ENCODE measurements around the gene NLRC5.

Gene NLRC5, protein sequence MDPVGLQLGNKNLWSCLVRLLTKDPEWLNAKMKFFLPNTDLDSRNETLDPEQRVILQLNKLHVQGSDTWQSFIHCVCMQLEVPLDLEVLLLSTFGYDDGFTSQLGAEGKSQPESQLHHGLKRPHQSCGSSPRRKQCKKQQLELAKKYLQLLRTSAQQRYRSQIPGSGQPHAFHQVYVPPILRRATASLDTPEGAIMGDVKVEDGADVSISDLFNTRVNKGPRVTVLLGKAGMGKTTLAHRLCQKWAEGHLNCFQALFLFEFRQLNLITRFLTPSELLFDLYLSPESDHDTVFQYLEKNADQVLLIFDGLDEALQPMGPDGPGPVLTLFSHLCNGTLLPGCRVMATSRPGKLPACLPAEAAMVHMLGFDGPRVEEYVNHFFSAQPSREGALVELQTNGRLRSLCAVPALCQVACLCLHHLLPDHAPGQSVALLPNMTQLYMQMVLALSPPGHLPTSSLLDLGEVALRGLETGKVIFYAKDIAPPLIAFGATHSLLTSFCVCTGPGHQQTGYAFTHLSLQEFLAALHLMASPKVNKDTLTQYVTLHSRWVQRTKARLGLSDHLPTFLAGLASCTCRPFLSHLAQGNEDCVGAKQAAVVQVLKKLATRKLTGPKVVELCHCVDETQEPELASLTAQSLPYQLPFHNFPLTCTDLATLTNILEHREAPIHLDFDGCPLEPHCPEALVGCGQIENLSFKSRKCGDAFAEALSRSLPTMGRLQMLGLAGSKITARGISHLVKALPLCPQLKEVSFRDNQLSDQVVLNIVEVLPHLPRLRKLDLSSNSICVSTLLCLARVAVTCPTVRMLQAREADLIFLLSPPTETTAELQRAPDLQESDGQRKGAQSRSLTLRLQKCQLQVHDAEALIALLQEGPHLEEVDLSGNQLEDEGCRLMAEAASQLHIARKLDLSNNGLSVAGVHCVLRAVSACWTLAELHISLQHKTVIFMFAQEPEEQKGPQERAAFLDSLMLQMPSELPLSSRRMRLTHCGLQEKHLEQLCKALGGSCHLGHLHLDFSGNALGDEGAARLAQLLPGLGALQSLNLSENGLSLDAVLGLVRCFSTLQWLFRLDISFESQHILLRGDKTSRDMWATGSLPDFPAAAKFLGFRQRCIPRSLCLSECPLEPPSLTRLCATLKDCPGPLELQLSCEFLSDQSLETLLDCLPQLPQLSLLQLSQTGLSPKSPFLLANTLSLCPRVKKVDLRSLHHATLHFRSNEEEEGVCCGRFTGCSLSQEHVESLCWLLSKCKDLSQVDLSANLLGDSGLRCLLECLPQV (N-terminal part only)

DNA sequence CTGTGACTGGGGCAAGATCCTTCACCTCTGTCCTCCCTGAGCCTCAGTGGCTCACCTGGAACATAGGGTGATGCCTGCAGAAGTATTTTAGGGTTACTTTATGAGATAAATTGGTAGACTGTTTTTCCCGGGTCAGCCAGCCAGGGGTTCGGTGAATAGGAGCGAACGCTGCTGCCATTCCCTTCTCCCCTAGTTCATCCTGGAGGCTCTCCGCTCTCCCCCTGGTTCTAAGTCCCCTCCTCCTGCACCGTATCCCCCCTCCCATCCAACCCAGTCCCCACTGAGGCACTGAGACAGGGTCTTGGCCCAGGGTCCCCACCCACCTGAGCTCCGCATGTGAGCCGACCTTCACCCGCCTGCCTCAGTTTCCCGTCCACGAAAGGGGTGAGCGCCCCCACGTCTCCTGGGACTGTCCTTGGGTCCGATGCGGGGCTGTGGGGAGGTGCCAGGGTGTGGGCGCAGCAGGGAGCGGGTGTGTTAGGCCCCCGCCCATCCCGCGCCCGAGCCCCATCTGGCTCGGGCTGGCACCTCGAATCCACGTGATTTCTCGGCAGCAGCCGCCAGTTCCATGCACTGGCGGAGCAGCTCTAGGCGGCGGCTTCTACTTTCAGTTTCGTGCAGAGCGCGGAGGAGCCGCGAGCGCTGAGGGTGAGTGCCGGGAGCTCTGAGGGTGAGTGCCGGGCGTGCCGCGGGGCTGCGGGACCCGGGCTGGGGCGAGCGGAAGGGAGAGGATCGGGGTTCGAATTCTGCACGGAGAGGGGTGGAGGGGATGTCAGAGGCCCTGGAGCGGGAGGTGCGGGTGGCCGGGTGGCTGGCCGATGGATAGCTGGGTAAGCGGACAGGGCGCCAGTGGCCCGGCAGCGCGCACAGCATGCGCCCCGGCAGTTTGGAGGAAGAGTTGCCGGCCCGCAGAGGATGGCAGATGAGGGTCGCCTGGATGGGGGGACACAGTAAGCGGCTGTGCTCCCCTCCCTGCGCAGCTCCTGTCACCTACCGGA, at the start of gene NLRC5:
Gene NLRC5, plus strand, starts transcription at position 610 of the 998 bp plus-strand sequence. CDS start 31,156 bp downstream, outside the sequence.
- DNase-seq (ENCODE audit: low read depth) = peak; percentile 59

DNA sequence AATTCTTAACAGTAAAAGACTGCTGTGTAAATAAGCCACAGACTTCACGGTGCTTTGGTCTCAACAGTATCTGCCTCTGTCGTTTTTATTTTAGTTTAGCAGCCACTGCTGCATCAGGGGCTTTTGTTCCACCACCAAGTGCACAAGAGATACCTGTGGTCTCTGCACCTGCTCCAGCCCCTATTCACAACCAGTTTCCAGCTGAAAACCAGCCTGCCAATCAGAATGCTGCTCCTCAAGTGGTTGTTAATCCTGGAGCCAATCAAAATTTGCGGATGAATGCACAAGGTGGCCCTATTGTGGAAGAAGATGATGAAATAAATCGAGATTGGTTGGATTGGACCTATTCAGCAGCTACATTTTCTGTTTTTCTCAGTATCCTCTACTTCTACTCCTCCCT, 49.6 kb upstream of the NLRC5 start:
- no peak for DNase-seq (ENCODE audit: low read depth)

DNA sequence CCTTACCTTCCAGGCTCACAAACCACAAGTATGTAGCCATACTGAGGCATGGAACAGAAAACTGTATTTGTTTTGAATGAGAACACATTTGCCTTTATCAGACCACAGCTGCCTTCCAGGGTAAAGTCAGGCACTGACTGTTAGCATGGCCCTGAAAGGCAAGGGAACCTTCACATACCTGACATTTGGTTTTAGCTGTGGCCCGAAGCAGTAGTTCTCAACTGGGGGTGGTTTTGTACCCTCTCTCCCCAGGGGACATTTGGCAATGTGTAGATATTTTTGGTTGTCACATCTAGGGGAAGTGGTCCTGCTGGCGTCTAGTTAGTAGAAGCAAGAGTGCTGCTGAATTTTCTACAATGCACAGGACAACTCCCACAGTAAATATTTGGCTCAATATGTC, 48.3 kb upstream of the NLRC5 start:
- DNase-seq (ENCODE audit: low read depth) = no peak

DNA sequence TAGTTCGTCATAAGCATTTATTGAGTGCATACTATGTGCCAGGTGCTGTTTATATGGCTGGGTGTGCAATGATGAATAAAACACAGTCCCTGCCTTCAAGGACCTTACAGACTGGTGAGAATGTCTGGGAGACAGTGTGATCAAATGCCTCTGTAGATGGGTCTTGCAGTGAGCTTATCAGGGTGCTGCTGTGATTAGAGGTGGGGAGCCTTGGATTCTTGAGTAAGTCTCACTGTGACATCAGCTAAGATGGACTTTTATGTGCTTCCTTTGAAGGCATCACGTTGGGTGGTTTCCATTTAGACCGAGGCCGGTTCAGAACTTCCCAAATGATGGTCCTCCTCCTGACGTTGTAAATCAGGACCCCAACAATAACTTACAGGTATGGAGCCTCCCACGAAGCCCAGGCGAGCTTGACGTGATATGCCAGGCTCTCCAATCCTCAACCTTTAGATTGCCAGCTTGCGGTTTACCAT, 47.5 kb upstream of the NLRC5 start:
- no peak for DNase-seq (ENCODE audit: low read depth)

DNA sequence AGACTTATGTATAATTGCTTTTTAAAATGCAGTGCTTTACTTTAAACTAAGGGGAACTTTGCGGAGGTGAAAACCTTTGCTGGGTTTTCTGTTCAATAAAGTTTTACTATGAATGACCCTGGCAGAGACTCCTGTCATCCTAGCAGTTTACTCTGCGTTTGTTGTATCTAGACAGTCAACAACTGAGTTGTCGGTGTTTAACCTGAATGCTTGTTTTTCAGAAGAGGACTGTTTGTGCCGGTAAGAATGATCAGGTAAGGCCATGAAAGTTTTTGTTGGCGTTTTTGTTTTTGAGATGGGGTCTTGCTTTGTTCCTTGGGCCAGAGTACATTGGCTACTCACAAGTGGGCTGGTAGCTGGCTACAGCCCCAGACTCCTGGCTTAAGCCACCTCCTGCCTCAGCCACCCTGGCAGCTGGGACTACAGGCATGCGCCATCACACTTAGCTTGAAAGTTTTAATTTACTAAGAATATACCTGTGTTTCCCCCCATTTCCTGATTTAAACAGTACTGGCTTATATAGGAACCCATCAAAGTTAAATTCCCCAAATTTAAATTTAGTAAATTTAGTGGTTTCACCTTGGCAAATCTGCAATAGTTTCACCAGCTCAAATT, 45.5 kb upstream of the NLRC5 start:
- no peak for DNase-seq (ENCODE audit: low read depth)

DNA sequence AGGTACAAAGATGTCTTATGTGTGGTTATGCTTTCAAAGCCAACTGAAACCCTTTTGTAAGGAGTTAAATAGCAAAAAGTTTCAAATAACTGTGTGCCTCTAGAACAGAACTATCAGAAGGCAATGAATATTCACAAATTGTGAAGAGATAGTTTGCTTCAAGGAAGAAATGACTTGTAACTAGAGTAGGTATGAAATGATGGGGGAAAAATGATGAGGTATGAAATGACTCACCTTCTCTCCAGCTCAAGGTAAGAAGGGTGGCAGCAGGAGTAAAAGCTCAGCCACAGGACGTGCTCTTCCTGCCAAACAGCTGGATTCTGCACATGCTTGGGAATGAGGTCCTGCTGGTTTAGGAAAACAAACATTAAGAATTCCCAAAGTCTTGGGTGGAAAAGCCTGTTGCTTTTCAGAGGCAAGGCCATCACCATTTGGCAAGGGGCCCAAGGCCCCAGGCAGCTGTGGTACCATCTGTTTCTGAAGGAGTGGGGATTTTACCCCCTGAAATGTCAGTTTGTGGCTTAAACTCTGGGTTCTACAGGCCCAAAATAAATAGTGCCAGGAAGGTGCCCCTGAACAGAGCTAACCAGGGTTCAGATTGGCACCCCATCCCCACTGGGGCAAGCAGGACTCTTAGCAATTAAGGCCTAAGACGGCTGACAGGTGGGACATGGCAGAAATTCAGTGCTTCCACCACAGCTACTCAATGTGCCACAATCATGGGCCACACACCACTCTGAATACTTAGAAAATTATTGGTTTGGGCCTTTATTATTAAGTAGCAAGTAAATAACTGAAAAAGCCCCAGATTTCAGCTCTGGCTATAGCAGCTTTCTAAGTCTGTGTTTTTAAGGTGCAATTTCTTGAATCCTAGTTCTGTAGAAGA, 44.2 kb upstream of the NLRC5 start:
- DNase-seq (ENCODE audit: low read depth) = no peak

DNA sequence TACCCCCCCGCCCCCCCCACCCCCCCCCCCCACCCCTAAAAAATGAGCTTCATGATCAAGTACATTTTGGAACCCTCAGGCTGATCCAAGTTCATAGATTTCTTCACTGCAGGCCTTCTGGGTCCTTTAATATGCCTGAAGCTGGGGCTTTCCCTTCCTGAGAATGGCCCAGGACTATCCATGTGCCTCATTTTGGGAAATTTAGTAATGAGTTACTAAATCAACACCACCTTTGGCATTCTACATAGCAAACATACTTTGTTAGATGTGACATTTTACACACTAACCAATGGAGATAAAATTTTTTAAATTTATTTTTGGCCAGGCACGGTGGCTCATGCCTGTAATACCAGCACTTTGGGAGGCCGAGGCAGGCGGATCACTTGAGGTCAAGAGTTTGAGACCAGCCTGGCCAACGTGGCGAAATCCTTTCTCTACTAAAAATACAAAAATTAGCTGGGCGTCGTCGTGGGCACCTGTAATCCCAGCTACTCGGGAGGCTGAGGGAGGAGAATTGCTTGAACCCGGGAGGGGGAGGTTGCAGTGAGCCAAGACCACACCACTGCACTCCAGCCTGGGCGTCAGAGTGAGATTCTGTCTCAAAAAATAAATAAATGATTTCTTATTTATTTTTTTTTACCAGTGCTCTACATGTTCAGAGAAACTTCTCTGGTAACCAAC, 43.4 kb upstream of the NLRC5 start:
- no peak for DNase-seq (ENCODE audit: low read depth)

DNA sequence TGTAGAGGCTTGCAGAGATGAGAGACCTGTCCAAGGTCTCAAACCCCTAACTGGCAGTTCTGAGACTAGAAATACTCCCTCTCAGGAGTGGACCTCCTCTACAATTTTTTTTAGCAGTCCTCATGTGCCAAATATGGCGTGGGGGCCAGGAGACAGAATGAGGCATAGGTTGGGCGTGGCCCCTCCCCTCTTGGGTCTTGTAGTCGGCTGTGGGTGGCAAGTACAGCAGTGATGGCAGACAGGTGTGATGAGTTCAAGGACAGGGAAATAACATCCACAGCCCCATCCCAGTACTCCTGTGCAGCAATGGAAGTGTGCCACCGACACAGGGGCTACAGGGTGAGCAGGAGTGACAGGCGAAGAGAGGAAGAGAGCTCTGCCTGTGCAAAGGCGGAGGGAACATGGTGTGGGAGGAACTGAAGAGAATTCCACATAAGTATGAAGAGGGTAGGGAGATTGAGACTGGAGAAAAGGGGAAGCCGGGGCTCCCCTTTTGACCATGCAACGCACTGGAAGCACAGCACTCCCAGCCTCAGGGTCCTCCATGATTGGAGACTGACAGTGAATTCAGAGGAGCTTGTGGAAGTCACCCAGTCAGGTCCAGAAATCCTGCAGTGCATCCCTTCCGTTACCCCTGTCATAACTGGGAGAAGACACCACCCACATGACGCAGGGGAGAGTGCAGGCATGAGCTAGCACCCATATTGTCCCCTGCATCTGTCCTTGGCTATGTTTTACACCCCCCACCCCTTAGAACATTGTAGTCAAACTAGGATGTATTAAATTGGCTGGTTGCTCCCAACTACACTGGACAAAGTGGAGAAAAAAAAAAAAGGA, 42.4 kb upstream of the NLRC5 start:
- DNase-seq (ENCODE audit: low read depth) = no peak

DNA sequence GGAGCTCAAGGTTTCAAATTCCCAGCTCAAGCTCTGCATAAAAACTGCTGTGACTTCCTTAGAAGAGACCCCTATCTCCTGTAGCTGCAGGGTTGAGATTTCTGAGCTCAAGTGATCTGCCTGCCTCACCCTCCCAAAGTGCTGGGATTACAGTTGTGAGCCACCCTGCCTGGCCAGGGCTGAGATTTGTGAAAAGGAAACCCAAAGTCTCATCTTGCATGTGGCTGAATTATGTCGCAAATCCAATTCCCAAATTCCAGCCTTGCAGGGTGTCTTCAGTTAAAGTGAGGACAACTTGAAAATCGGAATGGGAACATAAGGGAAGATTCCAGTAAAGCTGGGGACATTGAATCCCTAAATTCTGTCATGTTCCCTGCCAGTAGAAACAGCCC, 41.8 kb upstream of the NLRC5 start:
- no peak for DNase-seq (ENCODE audit: low read depth)

DNA sequence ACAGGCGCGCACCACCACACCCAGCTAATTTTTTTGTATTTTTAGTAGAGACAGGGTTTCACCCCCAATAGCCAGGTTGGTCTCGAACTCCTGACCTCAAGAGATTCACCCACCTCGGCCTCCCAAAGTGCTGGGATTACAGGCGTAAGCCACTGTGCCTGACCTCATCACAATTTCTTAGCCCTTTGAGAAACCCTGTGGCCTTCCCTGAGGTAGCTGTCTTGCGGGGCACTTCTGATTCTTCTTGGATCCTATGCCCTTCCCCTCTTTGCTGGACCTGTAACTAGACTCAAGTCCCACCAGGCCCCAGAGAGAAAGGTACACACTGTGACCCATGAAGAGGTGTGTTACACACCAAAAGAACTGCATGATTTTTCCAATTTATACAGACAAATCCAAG, 41.1 kb upstream of the NLRC5 start:
- no peak for DNase-seq (ENCODE audit: low read depth)

DNA sequence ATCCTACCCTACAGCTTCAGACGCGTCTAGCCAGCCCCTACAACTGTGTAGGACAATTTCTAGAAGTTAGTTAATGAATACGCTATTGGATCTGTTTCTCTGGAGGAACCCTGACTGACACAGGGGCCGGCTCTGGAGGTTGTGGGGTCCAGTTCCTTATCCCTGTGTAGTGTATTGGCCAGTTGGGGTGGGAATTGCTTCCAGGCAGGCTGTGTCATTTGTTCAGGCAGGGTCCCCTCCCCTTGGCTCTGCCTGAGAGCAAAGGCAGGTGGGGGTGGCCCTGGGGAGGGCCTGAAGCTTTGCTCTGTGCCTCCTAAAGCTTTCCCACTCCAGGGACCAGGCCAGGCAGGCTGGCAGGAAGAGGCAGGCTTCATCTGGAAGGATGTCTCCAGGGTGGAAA, 39.3 kb upstream of the NLRC5 start:
- no peak for DNase-seq (ENCODE audit: low read depth)

DNA sequence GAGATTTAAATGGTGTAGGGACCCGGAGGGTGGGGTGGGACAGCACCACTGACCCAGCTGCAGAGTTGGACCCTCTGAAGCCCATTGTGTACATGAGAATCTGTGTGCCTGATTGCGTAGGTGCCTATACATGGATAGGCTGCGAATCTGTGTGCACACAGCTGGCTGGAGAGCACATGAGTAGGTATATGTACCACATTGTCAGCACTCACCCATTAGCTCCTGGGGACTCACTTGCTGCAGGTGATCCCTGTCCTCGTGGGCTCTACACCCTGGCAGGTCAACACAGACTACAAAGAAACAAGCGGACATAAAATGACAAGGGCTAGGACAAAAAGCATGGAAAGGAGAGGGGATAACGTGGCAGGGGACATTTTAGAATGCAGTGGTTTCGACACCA, 38.9 kb upstream of the NLRC5 start:
- DNase-seq (ENCODE audit: low read depth) = no peak

DNA sequence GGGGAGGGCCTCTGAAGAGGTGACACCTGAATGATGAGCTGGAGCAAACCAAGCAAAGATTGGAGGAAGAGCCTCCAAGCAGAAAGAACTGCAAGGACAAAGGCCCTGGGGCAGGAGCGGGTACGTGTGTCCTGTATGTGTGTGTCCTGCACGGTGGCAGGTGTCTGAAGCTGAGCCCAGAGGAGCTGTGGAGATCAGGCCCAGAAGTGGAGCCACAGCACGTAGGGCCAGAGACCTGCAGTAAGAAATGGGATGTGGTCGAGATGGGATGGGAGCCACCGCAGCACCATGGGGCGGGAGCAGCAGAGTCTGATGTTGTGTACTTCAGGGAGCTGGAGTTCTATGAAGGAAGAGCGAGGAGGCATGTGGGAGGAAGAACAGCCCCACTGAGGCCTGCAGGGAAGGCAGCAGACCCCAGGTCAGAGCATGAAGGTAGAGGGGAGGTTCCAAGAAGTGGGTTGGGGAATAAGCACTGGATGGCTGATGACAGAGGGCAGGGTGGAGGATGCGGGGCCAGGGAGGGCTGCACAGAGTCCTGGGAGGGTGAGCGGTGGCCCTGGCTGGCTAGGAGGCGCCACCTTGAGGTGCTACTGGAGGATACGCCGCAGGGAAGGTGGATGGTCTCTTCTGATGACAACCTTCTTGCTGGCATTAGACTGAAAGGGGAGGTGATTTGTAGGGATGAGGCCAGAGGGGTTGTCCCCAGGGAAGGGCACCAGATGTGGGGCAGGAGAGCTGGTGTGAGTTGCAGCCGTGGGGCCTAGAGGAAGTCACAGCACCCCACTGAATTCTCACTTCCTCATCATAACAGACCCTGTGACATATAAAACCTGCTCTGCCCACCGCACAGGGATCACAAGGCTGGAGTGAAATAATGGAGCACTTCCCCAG, 38.2 kb upstream of the NLRC5 start:
- DNase-seq (ENCODE audit: low read depth) = no peak

DNA sequence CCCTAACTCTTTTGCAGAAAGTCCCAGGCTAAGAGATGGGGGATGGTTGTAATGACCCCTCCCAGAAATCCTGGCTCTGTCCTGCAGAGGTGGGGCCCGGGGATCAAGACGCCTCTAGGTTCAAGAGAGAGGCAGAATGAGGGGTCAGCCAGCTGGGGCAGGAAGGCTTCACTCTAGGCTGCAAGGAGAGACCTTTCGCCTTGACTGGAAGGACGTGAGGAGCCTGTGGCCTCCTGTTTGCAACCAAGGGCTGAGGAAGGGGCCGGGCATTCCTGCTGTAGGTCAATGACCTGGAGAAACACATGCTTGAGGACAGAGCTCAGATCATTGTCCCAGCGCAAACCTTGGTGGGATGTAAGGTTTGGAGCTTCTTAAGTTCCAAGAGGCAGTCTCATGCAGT, 36.4 kb upstream of the NLRC5 start:
- no peak for DNase-seq (ENCODE audit: low read depth)

DNA sequence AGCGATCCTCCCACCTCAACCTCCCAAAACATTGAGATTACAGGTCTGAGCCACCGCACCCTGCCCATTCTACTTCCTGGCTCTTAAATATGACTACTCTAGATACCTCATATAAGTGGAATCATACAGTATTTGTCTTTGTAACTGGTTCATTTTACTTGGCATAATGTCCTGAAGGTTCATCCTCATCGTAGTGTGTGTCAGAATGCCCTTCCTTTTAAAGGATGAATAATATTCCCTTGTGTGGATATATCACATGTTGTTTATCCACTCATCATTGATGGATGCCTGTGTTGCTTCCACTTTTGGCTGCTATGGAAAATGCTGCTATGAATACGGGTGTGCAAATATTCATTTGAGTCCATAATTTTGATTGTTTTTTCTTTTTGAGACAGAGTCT, 33.3 kb upstream of the NLRC5 start:
- no peak for DNase-seq (ENCODE audit: low read depth)

DNA sequence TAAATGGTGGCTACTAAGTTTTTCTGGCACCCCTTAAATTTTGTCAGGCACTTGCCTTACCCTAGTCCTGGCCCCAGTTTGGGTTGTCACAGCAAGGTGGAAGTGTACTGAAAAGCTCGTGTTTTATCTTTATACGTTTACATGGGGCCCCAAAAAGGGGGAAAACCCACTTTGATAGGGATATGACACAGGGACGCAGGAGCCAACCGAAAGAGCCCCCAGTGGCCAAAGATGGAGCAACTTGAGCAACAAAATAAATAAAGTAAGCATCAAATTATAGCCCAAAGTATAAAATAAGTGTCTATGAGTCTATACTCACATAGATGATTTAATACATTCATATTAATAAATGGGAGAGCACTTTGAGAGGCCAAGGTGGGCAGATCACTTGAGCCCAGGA, 32.6 kb upstream of the NLRC5 start:
- DNase-seq (ENCODE audit: low read depth) = no peak

DNA sequence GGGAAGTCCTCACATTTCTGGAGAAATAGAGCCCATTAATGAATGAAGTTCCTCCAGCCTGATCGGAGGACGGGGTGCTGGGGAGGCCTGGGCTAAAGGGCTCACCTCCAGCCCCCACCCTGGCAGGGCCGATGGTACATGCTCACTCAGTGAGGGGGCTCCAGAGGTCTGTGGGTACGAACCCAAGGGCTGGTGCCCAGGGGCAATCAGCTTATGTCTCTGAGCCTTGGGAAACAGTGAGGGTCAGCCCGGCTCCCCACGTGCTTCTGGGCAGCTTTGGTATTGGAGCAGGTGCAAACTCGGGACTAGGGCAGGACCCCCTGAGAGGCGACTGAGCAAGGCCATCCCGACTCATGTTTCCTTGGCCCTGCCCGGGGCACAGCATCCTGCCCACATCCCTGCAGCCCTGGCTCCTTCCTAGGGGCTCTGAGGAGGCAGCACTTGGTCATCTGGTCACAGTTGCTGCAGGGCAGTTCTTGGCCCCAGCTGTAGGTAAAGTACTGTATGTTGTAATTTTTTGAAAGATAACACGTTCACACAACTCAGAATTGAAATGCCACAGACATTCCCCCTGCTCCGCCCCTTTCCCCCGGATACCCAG, 28.6 kb upstream of the NLRC5 start:
- no peak for DNase-seq (ENCODE audit: low read depth)

Measured in HS-27A (cell line).